OCI-LY7 (cell line): ENCODE data around the gene DUSP6. TPM values are rescaled to one million over a fixed set of nuclear protein-coding genes. Genes with fewer than 3 reads are reported as not detected.

Source experiments
- BruUV-seq: library from RNA; stranded (reverse); fragments of 400-500 nt; replicated peaks from 2 replicates; lab custom pipeline; 2021; lab: Mats Ljungman, UMichigan
- CTCF ChIA-PET: fragments of 300-600 bp; sonication (Branson Sonifier 250); formaldehyde crosslinking; loops from one replicate; lab custom pipeline; 2022; ENCODE audit warnings: antibody characterized with exemption; ENCODE audit not compliant: unreplicated experiment; lab: Charles Lee
- POLR2A ChIA-PET: fragments of 300-600 bp; sonication (Branson Sonifier 250); formaldehyde crosslinking; loops from one replicate; lab custom pipeline; 2022; ENCODE audit warnings: antibody characterized with exemption; lab: Charles Lee
- DNase-seq: peaks from one replicate; pipeline ENCODE4 v3.0.0-alpha.2; 2015; ENCODE audit warnings: low spot score
- H2AFZ ChIP-seq: fragments of 200-600 bp; sonication (generic), shearing (Covaris generic); 2 replicates; pipeline ENCODE4 v1.6.1; 2014; ENCODE audit warnings: mild to moderate bottlenecking, antibody characterized with exemption, low read length, moderate library complexity
- H3K27ac ChIP-seq: fragments of 200-600 bp; sonication (generic); 2 replicates; pipeline ENCODE4 v1.5.1; 2014; ENCODE audit warnings: mixed run types, low read depth, mild to moderate bottlenecking, moderate library complexity, low read length, inconsistent platforms; ENCODE audit not compliant: poor library complexity, severe bottlenecking
- H3K36me3 ChIP-seq: fragments of 200-600 bp; sonication (generic); 2 replicates; pipeline ENCODE4 v1.6.1; 2014; ENCODE audit warnings: mild to moderate bottlenecking, antibody characterized with exemption, low read length, moderate library complexity, mixed read lengths; ENCODE audit not compliant: insufficient read depth
- H3K4me1 ChIP-seq: fragments of 200-600 bp; sonication (generic); 2 replicates; pipeline ENCODE4 v1.5.1; 2014; ENCODE audit warnings: mild to moderate bottlenecking, low read length; ENCODE audit not compliant: insufficient read depth, poor library complexity, severe bottlenecking
- H3K4me2 ChIP-seq: fragments of 200-600 bp; sonication (generic); 2 replicates; pipeline ENCODE4 v1.6.1; 2014; ENCODE audit warnings: mild to moderate bottlenecking, low read length
- H3K4me3 ChIP-seq: fragments of 200-600 bp; sonication (generic); 2 replicates; pipeline ENCODE4 v1.5.1; 2014; ENCODE audit warnings: mild to moderate bottlenecking, low read depth, low read length; ENCODE audit not compliant: poor library complexity, severe bottlenecking
- H3K79me2 ChIP-seq: fragments of 200-600 bp; sonication (generic); 2 replicates; pipeline ENCODE4 v1.6.1; 2016; ENCODE audit warnings: low read depth, mild to moderate bottlenecking, low read length, moderate library complexity, mixed read lengths; ENCODE audit not compliant: insufficient read depth
- H3K9me2 ChIP-seq: fragments of 200-600 bp; sonication (generic); 2 replicates; pipeline ENCODE4 v1.6.1; 2016; ENCODE audit warnings: mild to moderate bottlenecking, low read length, mixed read lengths; ENCODE audit not compliant: insufficient read depth
- H3K9me3 ChIP-seq: fragments of 200-600 bp; sonication (generic); 2 replicates; pipeline ENCODE4 v1.6.1; 2014; ENCODE audit warnings: mild to moderate bottlenecking, mixed run types, low read length, mixed read lengths
- H4K20me1 ChIP-seq: fragments of 200-600 bp; sonication (generic); 2 replicates; pipeline ENCODE4 v1.6.1; 2014; ENCODE audit warnings: mild to moderate bottlenecking, antibody characterized with exemption, low read length, moderate library complexity, mixed read lengths; ENCODE audit not compliant: insufficient read depth
- EZH2phosphoT487 ChIP-seq: fragments of 200-600 bp; sonication (generic); IDR thresholded peaks from 2 replicates; pipeline ENCODE4 v1.6.1; 2018; ENCODE audit warnings: low read depth, borderline replicate concordance, mild to moderate bottlenecking, mixed run types, antibody characterized with exemption, low read length, moderate library complexity, mixed read lengths
- intact Hi-C: fragments of 100-400 bp; cut with micrococcal nuclease; formaldehyde crosslinking; loops from one replicate; pipeline ENCODE4 v1.10.0; 2022; ENCODE audit not compliant: unreplicated experiment
- total RNA-seq, 2 experiments: library from RNA; depleted of rRNA in 1 of 2; stranded (reverse); fragments of >200 nt in 1 of 2; shearing (Covaris generic) in 1 of 2; gene quantifications; 2 replicates each; pipeline ENCODE4 v1.2.3, GENCODE V29; 2014 to 2022
- TF ChIP-seq, protein P1 (sequence below): fragments of 200-600 bp; sonication (generic); conservative IDR thresholded peaks from 2 replicates; pipeline ENCODE4 v1.5.1; 2014; ENCODE audit warnings: mild to moderate bottlenecking, antibody characterized with exemption, low read length, moderate library complexity, mixed read lengths

Gene DUSP6
- total RNA-seq, 2 experiments from 2014 or later: 0.47 to 2.2 TPM

DNA sequence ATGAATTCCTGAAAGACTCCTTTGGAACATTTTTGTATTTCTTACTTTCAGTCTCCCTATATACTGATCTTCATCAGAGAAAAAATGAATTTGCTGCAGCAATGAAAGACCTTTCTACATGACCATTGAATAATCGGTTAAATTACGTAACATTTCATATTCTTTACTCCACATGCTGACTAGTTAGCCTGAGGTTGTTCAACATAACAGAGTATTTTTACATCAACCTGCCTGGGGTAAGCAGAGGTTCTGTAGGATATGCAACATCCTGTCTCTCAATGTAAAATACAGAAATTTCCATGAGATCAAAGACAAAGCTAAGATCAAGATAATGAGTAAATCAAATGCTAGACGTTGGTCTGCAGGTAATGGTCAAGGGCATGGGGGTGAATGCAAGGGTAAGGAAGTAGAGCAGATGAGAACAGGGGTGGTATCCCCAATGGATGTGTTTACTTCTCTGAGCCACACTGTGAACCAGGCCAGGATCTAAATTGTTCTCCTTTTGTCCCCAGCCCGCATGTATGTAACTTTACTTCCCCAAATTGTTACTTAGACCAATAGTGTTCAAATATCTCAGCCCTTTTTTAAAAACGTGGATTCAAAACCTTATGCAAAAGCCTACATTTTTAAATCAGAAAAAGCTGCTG is 45.4 kb downstream of the DUSP6 start:
- Histone ChIP-seq H4K20me1 (no peaks in the 10 kb centered on the region), H3K36me3 (no peaks in the 10 kb centered on the region), H2AFZ (no peak overlapping the region), H3K4me2 (no peak overlapping the region), H3K4me1 (no peaks in the 10 kb centered on the region), H3K9me2 (no peaks in the 10 kb centered on the region), H3K4me3 (no peak overlapping the region), H3K27ac (no peak overlapping the region), H3K9me3 (no peaks in the 10 kb centered on the region), H3K79me2 (no peaks in the 10 kb centered on the region)
- no TSS peak for BruUV-seq
- DNase-seq: no peak
- intact Hi-C loops: no loop called here
- ChIA-PET CTCF (no interaction called here), POLR2A (interaction anchor here (0.6 to 4.0 kb wide), 3 partner anchors 9 to 699 kb away, joined by 3 to 24 read pairs (median 3); no protein-coding TSS in a partner anchor)
- TF ChIP-seq, protein P1, sequence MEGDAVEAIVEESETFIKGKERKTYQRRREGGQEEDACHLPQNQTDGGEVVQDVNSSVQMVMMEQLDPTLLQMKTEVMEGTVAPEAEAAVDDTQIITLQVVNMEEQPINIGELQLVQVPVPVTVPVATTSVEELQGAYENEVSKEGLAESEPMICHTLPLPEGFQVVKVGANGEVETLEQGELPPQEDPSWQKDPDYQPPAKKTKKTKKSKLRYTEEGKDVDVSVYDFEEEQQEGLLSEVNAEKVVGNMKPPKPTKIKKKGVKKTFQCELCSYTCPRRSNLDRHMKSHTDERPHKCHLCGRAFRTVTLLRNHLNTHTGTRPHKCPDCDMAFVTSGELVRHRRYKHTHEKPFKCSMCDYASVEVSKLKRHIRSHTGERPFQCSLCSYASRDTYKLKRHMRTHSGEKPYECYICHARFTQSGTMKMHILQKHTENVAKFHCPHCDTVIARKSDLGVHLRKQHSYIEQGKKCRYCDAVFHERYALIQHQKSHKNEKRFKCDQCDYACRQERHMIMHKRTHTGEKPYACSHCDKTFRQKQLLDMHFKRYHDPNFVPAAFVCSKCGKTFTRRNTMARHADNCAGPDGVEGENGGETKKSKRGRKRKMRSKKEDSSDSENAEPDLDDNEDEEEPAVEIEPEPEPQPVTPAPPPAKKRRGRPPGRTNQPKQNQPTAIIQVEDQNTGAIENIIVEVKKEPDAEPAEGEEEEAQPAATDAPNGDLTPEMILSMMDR: no peak
- no peak for TF ChIP-seq EZH2phosphoT487

- no TSS peak for BruUV-seq
- ChIA-PET POLR2A (interaction anchor here (0.6 to 4.0 kb wide), 4 partner anchors 11 to 482 kb away, joined by 3 to 24 read pairs (median 3); no protein-coding TSS in a partner anchor), CTCF (interaction anchor here (0.6 kb wide), 1 partner anchor 21 kb away, joined by 3 read pairs; no protein-coding TSS in a partner anchor)
- intact Hi-C loops: no loop called here
- no peaks in the 10 kb centered on the region for H4K20me1 ChIP-seq
- no peak overlapping the region for H3K4me3 ChIP-seq
- H3K4me1 ChIP-seq: no peaks in the 10 kb centered on the region
- H3K9me3 ChIP-seq: no peaks in the 10 kb centered on the region
- H2AFZ ChIP-seq: no peak overlapping the region
- H3K79me2 ChIP-seq: no peaks in the 10 kb centered on the region
- H3K27ac ChIP-seq: no peak overlapping the region
- H3K36me3 ChIP-seq: no peaks in the 10 kb centered on the region
- no peaks in the 10 kb centered on the region for H3K9me2 ChIP-seq
- no peak for DNase-seq
- TF ChIP-seq, protein P1: no peak
- TF ChIP-seq EZH2phosphoT487: no peak
- H3K4me2 ChIP-seq: no peak overlapping the region
Observed at GRCh38 chr12:89305373-89305772, 46.9 kb downstream of the DUSP6 start.

DNA sequence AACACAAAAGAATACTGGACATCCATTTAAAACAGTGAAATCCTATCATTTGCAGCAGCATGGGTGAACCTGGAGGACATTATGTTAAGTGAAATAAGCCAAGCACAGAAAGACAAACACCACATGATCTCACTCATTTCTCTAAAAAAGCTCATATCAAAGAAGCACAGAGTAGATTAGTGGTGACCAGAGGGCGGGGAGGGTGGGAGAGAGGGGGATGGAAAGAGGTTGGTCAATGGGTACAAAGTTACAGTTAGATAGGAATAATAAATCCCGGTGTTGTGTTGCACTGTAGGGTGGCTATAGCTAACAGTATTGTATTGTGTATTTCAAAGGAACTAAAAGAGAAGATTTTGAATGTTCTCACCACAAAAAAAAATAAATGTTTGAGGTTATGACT is 52.4 kb downstream of the DUSP6 start:
- ChIA-PET CTCF (no interaction called here), POLR2A (interaction anchor here (0.6 to 0.7 kb wide), 3 partner anchors 75 to 963 kb away, joined by 3 to 4 read pairs (median 3); no protein-coding TSS in a partner anchor)
- TF ChIP-seq, protein P1: no peak
- no peak for TF ChIP-seq EZH2phosphoT487
- Histone ChIP-seq H3K9me2 (no peaks in the 10 kb centered on the region), H3K36me3 (no peaks in the 10 kb centered on the region), H2AFZ (no peak overlapping the region), H3K4me3 (no peak overlapping the region), H3K4me1 (no peaks in the 10 kb centered on the region), H3K79me2 (no peaks in the 10 kb centered on the region), H3K9me3 (no peaks in the 10 kb centered on the region), H3K27ac (no peak overlapping the region), H4K20me1 (no peaks in the 10 kb centered on the region), H3K4me2 (no peak overlapping the region)
- no peak for DNase-seq
- intact Hi-C loops: no loop called here
- BruUV-seq: no TSS peak
